DND-41 (cell line): ENCODE data around the gene CADPS.

ENCODE experiments used
- CTCF ChIP-seq: IDR thresholded peaks from 2 replicates; pipeline ENCODE4 v1.5.1; 2012; ENCODE audit warnings: borderline replicate concordance, low read length, moderate library complexity, mild to moderate bottlenecking; ENCODE audit not compliant: poor library complexity, severe bottlenecking; ENCODE audit errors: extremely low read depth
- EZH2 ChIP-seq: IDR thresholded peaks from 3 replicates; pipeline ENCODE4 v1.6.1; 2012; ENCODE audit warnings: borderline replicate concordance, low read depth, mild to moderate bottlenecking, moderate library complexity, low read length, inconsistent platforms; ENCODE audit not compliant: severe bottlenecking

DNA sequence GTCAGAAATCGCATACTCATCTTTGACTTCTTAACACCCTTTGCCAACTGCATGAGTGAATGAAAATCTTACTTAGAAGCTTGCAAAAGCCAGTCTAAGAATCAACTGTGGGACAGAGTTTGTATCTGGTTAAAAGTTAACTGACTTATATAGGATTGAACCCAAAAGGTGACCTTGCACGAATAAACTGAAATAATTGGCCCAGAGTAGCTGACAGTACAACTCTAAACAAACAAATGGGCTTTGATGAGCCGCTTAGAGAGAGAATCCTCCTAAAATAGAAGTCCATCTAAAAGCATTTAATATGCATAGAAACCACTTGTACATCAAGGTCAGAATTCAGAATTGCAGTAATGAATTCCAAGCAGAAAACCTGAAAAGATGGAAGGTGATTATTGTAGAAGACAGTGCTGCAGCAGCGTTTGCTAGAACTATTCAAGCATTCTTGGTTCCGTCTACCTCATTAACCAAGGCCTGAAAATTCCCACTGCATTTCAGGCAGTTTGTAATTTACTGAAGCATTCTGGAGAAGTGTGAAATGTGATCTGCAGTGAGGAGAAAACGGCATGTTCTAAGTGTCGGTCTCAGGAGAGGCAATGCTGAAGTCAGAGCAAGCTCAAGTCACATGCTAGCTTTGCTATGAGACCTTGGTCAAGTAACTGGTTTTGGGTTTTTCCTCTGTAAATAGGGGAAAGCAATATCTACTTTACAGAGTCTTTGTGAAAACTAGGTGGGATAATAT is 103.7 kb downstream of the CADPS start:
- no peak for TF ChIP-seq CTCF
- TF ChIP-seq EZH2: no peak
